Ureter (tissue), 1 donor: Measurements from ENCODE around the gene CFAP61. TPM values are rescaled to one million over a fixed set of nuclear protein-coding genes. Genes with fewer than 3 reads are reported as not detected.

Experiments
- DNase-seq: peaks from one replicate; pipeline ENCODE4 v3.0.0-alpha.2; 2020; ENCODE audit warnings: low spot score
- total RNA-seq: library from RNA; stranded (reverse); gene quantifications from one replicate; pipeline ENCODE4 v1.2.4, GENCODE V29; 2023
- donor health status: DM: yes; HTN: yes; CAD: no.

CFAP61 gene
- total RNA-seq, 1 donor from 2014 or later: 0.39 TPM

GRCh38 chr20:20398123-20398522 is 345.8 kb downstream of the CFAP61 start:
- DNase-seq: no peak

GRCh38 chr20:20399531-20400500 is 347.5 kb downstream of the CFAP61 start:
- no peak for DNase-seq

GRCh38 chr20:20401991-20402390 is 349.7 kb downstream of the CFAP61 start:
- DNase-seq: no peak

- DNase-seq: no peak
Observed at GRCh38 chr20:20404633-20405032, 352.3 kb downstream of the CFAP61 start.

GRCh38 chr20:20405623-20406022 is 353.3 kb downstream of the CFAP61 start:
- DNase-seq: no peak

- no peak for DNase-seq
Observed at GRCh38 chr20:20406306-20406705, 354.0 kb downstream of the CFAP61 start.

GRCh38 chr20:20407891-20408805 is 355.8 kb downstream of the CFAP61 start:
- no peak for DNase-seq

GRCh38 chr20:20409331-20409730 is 357.0 kb downstream of the CFAP61 start:
- DNase-seq: no peak

Other genes starting within 250 kb of the CFAP61 start
- 63.4 TPM for gene NAA20, start 35.2 kb upstream of the CFAP61 start, total RNA-seq
- gene CRNKL1, start 66 bp upstream of the CFAP61 start, total RNA-seq: 18.7 TPM